ENCODE measurements around the gene OBSL1. TPM values are rescaled to one million over a fixed set of nuclear protein-coding genes. Genes with fewer than 3 reads are reported as not detected.

The OBSL1 gene
- total and polyA plus RNA-seq, 4 donors, result 34.0 to 75.2 (median 64.0) TPM

DNA sequence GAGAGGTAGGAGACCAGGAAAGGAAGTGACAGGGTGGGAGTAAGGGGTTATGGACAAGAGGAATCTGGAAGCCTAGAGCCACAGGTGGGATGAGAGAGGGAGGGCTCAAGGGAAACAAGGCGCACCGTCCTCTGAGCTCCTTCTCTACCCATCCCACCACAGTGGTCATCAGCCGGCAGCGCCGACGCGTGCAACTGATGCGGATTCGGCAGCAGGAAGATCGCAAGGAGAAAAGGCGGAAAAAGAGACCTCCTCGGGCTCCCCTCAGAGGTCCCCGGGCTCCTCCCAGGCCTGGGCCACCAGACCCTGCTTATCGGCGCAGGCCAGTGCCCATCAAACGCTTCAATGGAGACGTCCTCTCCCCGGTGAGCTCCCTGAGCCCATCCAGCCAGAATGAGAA lies 22.3 kb downstream of the OBSL1 start:
- Histone ChIP-seq H3K36me3 (ENCODE audit: control insufficient read depth in 4 of 4, insufficient read depth in 4 of 4, low read length in 4 of 4) (peaks cover 0 to 2% (median under 1%) of the 10 kb centered on the region in 4 donors), H3K9ac (ENCODE audit: insufficient read depth in 1 of 2, low read length in 2 of 2) (no peak overlapping the region), H3K4me1 (ENCODE audit: control insufficient read depth in 5 of 5, insufficient read depth in 5 of 5, low read length in 5 of 5) (peaks cover 0 to 19% (median 9%) of the 10 kb centered on the region in 5 donors), H3K27me3 (ENCODE audit: control insufficient read depth in 3 of 3, insufficient read depth in 3 of 3, low read length in 2 of 3) (peaks cover 0 to 5% (median 3%) of the 10 kb centered on the region in 3 donors), H3K9me3 (ENCODE audit: control insufficient read depth in 4 of 4, insufficient read depth in 3 of 4, low read length in 3 of 4) (no peaks in the 10 kb centered on the region), H3K4me3 (no peak overlapping the region), H3K27ac (ENCODE audit: low read depth in 1 of 2, low read length in 1 of 2) (no peak overlapping the region)
- TF ChIP-seq, protein P1, sequence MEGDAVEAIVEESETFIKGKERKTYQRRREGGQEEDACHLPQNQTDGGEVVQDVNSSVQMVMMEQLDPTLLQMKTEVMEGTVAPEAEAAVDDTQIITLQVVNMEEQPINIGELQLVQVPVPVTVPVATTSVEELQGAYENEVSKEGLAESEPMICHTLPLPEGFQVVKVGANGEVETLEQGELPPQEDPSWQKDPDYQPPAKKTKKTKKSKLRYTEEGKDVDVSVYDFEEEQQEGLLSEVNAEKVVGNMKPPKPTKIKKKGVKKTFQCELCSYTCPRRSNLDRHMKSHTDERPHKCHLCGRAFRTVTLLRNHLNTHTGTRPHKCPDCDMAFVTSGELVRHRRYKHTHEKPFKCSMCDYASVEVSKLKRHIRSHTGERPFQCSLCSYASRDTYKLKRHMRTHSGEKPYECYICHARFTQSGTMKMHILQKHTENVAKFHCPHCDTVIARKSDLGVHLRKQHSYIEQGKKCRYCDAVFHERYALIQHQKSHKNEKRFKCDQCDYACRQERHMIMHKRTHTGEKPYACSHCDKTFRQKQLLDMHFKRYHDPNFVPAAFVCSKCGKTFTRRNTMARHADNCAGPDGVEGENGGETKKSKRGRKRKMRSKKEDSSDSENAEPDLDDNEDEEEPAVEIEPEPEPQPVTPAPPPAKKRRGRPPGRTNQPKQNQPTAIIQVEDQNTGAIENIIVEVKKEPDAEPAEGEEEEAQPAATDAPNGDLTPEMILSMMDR (IDR thresholded peaks at IDR 0.05; ENCODE audit: control extremely low read depth, extremely low read depth), result no peak
- ATAC-seq (ENCODE audit: insufficient read depth, low FRiP score) (no peak), DNase-seq (no peak)
- 94% methylated on average over 18 of the region's 18 CpGs for WGBS, 2 donors

DNA sequence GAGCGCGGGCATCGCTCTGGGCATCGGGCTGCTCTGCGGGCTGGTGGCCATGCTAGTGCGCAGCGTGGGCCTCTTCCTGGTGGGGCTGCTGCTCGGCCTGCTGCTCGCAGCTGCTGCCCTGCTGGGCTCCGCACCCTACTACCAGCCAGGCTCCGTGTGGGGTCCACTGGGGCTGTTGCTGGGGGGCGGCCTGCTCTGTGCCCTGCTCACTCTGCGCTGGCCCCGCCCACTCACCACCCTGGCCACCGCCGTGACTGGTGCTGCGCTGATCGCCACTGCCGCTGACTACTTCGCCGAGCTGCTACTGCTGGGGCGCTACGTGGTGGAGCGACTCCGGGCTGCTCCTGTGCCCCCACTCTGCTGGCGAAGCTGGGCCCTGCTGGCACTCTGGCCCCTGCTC lies 23.7 kb downstream of the OBSL1 start:
- no peak for DNase-seq

DNA sequence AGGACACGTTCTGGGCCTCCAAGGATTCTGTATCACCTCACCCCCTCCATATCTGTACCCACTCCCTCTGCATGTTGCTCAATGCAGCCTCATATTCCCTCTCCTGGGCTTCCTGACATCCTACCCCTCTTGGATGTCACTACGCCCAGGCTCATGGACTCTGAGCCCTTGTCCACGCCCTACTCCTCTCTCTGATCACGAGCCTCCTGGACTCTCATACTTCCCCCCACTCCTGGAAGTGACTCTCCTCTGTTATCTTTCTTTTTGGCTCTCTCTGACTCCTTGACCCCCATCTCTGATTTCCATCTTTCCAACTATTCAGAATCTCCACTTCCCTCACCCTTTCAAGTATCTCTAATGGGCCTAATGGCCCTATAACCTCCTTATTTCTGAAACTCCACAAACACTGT lies 25.4 kb downstream of the OBSL1 start:
- Histone ChIP-seq H3K9me3 (ENCODE audit: control insufficient read depth in 4 of 4, insufficient read depth in 3 of 4, low read length in 3 of 4) (no peaks in the 10 kb centered on the region), H3K27me3 (ENCODE audit: control insufficient read depth in 3 of 3, insufficient read depth in 3 of 3, low read length in 2 of 3) (no peaks in the 10 kb centered on the region), H3K36me3 (ENCODE audit: control insufficient read depth in 4 of 4, insufficient read depth in 4 of 4, low read length in 4 of 4) (peaks cover 0 to 7% (median 4%) of the 10 kb centered on the region in 4 donors), H3K4me3 (no peak overlapping the region), H3K9ac (ENCODE audit: insufficient read depth in 1 of 2, low read length in 2 of 2) (no peak overlapping the region), H3K4me1 (ENCODE audit: control insufficient read depth in 5 of 5, insufficient read depth in 5 of 5, low read length in 5 of 5) (peaks cover 0 to 27% (median 6%) of the 10 kb centered on the region in 5 donors), H3K27ac (ENCODE audit: low read depth in 1 of 2, low read length in 1 of 2) (no peak overlapping the region)
- TF ChIP-seq, protein P1 (IDR thresholded peaks at IDR 0.05; ENCODE audit: control extremely low read depth, extremely low read depth), result no peak
- DNase-seq, result no peak
- 64 to 77% methylated on average over 4 of the region's 4 CpGs for WGBS, 2 donors
- ATAC-seq (ENCODE audit: insufficient read depth, low FRiP score), result no peak

More for the DNA sequence above, 23.7 kb downstream of the OBSL1 start:
- WGBS, 2 donors, result 96 to 97% methylated on average over 26 of the region's 26 CpGs
- H3K27me3 ChIP-seq (ENCODE audit: control insufficient read depth in 3 of 3, insufficient read depth in 3 of 3, low read length in 2 of 3), result no peaks in the 10 kb centered on the region
- H3K4me1 ChIP-seq (ENCODE audit: control insufficient read depth in 5 of 5, insufficient read depth in 5 of 5, low read length in 5 of 5), result peaks cover 0 to 20% (median 6%) of the 10 kb centered on the region in 5 donors
- peaks cover 0 to 2% (median under 1%) of the 10 kb centered on the region in 4 donors for H3K36me3 ChIP-seq (ENCODE audit: control insufficient read depth in 4 of 4, insufficient read depth in 4 of 4, low read length in 4 of 4)
- no peaks in the 10 kb centered on the region for H3K9me3 ChIP-seq (ENCODE audit: control insufficient read depth in 4 of 4, insufficient read depth in 3 of 4, low read length in 3 of 4)
- no peak overlapping the region for H3K4me3 ChIP-seq
- TF ChIP-seq, protein P1 (IDR thresholded peaks at IDR 0.05; ENCODE audit: control extremely low read depth, extremely low read depth), result no peak
- ATAC-seq (ENCODE audit: insufficient read depth, low FRiP score), result no peak
- no peak overlapping the region for H3K9ac ChIP-seq (ENCODE audit: insufficient read depth in 1 of 2, low read length in 2 of 2)
- no peak overlapping the region for H3K27ac ChIP-seq (ENCODE audit: low read depth in 1 of 2, low read length in 1 of 2)

All from lung (tissue), 12 donors.